IMR-90 (cell line): Measurements from ENCODE around the gene ACTMAP.

ENCODE experiments used
- BHLHE40 ChIP-seq: fragments of 150-350 bp; IDR thresholded peaks from 2 replicates; pipeline ENCODE4 v1.6.1; 2016; ENCODE audit warnings: mild to moderate bottlenecking, low read depth, low read length
- CEBPB ChIP-seq: IDR thresholded peaks from 2 replicates; pipeline ENCODE4 v1.6.1; 2012; ENCODE audit warnings: low read depth, low read length, improper control_type of control experiment
- CHD1 ChIP-seq: IDR thresholded peaks from 2 replicates; pipeline ENCODE4 v1.6.1; 2012; ENCODE audit warnings: low read depth, low read length, improper control_type of control experiment
- CTCF ChIP-seq: conservative IDR thresholded peaks from 2 replicates; pipeline ENCODE4 v1.5.1; 2012; ENCODE audit warnings: mild to moderate bottlenecking, low read depth, low read length, improper control_type of control experiment
- ELK1 ChIP-seq: fragments of 150-350 bp; IDR thresholded peaks from 2 replicates; pipeline ENCODE4 v1.6.1; 2016; ENCODE audit warnings: low read depth, mild to moderate bottlenecking, low read length, moderate library complexity, borderline replicate concordance
- MAFK ChIP-seq: IDR thresholded peaks from 2 replicates; pipeline ENCODE4 v1.6.1; 2012; ENCODE audit warnings: low read depth, low read length, improper control_type of control experiment
- MAZ ChIP-seq: IDR thresholded peaks from 2 replicates; pipeline ENCODE4 v1.6.1; 2012; ENCODE audit warnings: low read depth, mild to moderate bottlenecking, low read length, improper control_type of control experiment, moderate library complexity, borderline replicate concordance
- POLR2A ChIP-seq: IDR thresholded peaks from 2 replicates; pipeline ENCODE4 v1.6.1; 2012; ENCODE audit warnings: mild to moderate bottlenecking, low read depth, low read length
- RFX5 ChIP-seq: IDR thresholded peaks from 2 replicates; pipeline ENCODE4 v1.8.0; 2012; ENCODE audit warnings: low read depth, mild to moderate bottlenecking, low read length, moderate library complexity
- SMC3 ChIP-seq: fragments of 150-350 bp; IDR thresholded peaks from 2 replicates; pipeline ENCODE4 v1.6.1; 2016; ENCODE audit warnings: low read depth, mild to moderate bottlenecking, antibody characterized with exemption, low read length, moderate library complexity
- USF2 ChIP-seq: fragments of 150-350 bp; IDR thresholded peaks from 2 replicates; pipeline ENCODE4 v1.6.1; 2017; ENCODE audit warnings: mild to moderate bottlenecking, antibody characterized with exemption, low read length, low read depth

- TF ChIP-seq MAFK (no peak), CTCF (no peak), SMC3 (no peak), BHLHE40 (no peak), RFX5 (no peak), CEBPB (no peak), POLR2A (no peak), CHD1 (no peak), ELK1 (no peak), MAZ (no peak), USF2 (no peak)
Measured at GRCh38 chr19:40707615-40708014, 42.7 kb downstream of the ACTMAP start.
